Measurements from ENCODE around the gene SCN7A.

GRCh38 chr2:166385313-166385712 is 108.7 kb downstream of the SCN7A start:
- TF ChIP-seq REST (IDR thresholded peaks at IDR 0.05; ENCODE audit: insufficient read depth in 1 of 2, low read depth in 2 of 2, low read length in 2 of 2) = no peak
- TF ChIP-seq SIN3A (IDR thresholded peaks at IDR 0.05; ENCODE audit: borderline replicate concordance, insufficient read depth, low read length) = no peak
- no peak for TF ChIP-seq POLR2AphosphoS5 (IDR thresholded peaks at IDR 0.05; ENCODE audit: low read depth, low read length)
- no peak for TF ChIP-seq TAF1 (IDR thresholded peaks at IDR 0.05; ENCODE audit: borderline replicate concordance, insufficient read depth, low read length)

Data from PFSK-1 (cell line).